OCI-M1 (cell line): ENCODE data around the gene EMC8.

Experiments used
- DNase-seq: peaks from one replicate; lab custom pipeline; 2025; lab: John Stamatoyannopoulos, UW

EMC8 gene

DNA sequence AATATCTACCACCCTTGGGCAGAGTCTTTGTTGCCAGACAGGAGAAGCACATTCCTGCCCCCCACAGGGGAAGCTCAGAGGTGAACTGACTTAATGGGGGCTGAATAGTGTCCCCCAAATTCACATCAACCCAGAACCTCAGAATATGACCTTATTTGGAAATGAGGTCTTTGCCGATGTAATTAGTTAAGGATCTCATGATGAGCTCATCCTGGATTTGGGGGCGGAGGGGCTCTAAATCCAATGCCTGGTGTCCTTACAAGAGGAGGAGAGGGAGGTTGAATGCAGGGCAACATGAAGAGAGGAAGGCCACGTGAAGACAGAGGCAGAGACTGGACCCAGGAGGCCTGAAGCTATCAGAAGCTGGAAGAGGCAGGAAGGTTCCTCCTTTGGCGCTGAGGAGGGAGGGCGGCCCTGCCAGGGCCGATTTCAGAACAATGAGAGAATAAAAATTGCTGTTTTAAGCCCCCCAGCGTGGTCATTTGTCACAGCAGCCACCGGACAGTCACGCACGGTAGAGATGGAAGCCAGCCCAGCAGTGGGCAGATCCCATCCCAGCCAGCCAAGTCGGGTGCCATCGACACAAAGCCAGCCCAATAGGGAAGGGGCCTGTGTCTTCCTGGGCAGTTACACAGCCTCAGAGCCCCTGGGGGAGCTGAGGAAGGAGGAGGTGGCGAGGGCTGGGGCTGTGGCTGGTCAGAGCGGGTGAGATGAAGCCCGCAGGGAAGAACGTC lies 69.7 kb downstream of the EMC8 start:
- no peak for DNase-seq

- no peak for DNase-seq
These were observed 70.5 kb downstream of the EMC8 start for GRCh38 chr16:85728879-85729278.
